Gastrocnemius medialis (tissue), 4 donors: ENCODE data around the gene KCNAB2. TPM values are rescaled to one million over a fixed set of nuclear protein-coding genes. Genes with fewer than 3 reads are reported as not detected.

ENCODE experiments used
- ATAC-seq, 2 donors: fragments of 150-250 bp; one replicate each; pipeline ENCODE4 v1.9.1; 2016
- DNase-seq, 2 donors: peaks; one replicate each; pipeline ENCODE4 v3.0.0-alpha.2; 2019
- H3K27ac ChIP-seq, 4 donors: fragments of 200-600 bp; sonication (generic); 1 replicate in 1 of 4; 2 replicates in 3 of 4; pipeline ENCODE4 v1.5.1; 2016 to 2018; ENCODE audit warnings: mild to moderate bottlenecking in 2 of 4, moderate library complexity in 1 of 4
- H3K27me3 ChIP-seq, 3 donors: fragments of 200-600 bp; sonication (generic) in 2 of 3; 1 replicate in 1 of 3; 2 replicates in 2 of 3; pipeline versions ENCODE4 v1.5.1 to v1.6.0; 2016 to 2019; ENCODE audit warnings: mild to moderate bottlenecking in 1 of 3, moderate library complexity in 1 of 3
- H3K36me3 ChIP-seq, 2 donors: fragments of 200-600 bp; sonication (generic) in 1 of 2; one replicate each; pipeline ENCODE4 v1.5.1; 2017 to 2018
- H3K4me1 ChIP-seq, 2 donors: fragments of 200-600 bp; sonication (generic) in 1 of 2; one replicate each; pipeline ENCODE4 v1.5.1; 2016 to 2017; ENCODE audit warnings: mild to moderate bottlenecking in 2 of 2
- H3K4me3 ChIP-seq, 4 donors: fragments of 200-600 bp; sonication (generic) in 3 of 4; 1 replicate in 1 of 4; 2 replicates in 3 of 4; pipeline ENCODE4 v1.5.1; 2016 to 2019; ENCODE audit warnings: mild to moderate bottlenecking in 2 of 4
- H3K9me3 ChIP-seq, 3 donors: fragments of 200-600 bp; sonication (generic) in 2 of 3; 1 replicate in 1 of 3; 2 replicates in 2 of 3; pipeline ENCODE4 v1.5.1; 2016 to 2019
- CTCF ChIP-seq, 5 experiments: fragments of 450-650 bp in 3 of 5; fragments of 200-600 bp in 2 of 5; sonication (generic) in 2 of 5; IDR thresholded peaks in 4 of 5; conservative IDR thresholded peaks in 1 of 5; 1 replicate in 4 of 5; 2 replicates in 1 of 5; pipeline ENCODE4 v1.5.1; 2016 to 2019; ENCODE audit warnings: antibody characterized with exemption in 5 of 5, mild to moderate bottlenecking in 3 of 5, moderate library complexity in 3 of 5
- POLR2A ChIP-seq, 2 donors: fragments of 450-650 bp; IDR thresholded peaks; one replicate each; pipeline ENCODE4 v1.6.1; 2017; ENCODE audit warnings: antibody characterized with exemption in 2 of 2, mild to moderate bottlenecking in 2 of 2, moderate library complexity in 2 of 2
- in situ Hi-C, 4 donors: fragments of 200-750 bp; cut with MboI; loops; one replicate each; pipeline versions ENCODE4 v1.15.0 to v1.8.0; 2017; ENCODE audit warnings: low sequenced_read_pairs in 4 of 4
- intact Hi-C: fragments of 100-400 bp; cut with DNase I; formaldehyde crosslinking; loops from one replicate; pipeline ENCODE4 v1.15.1; 2023; ENCODE audit warnings: low total_unique reads
- total RNA-seq, 4 donors: library from RNA; depleted of rRNA; stranded (reverse); fragments of >200 nt; gene quantifications; one replicate each; pipeline versions ENCODE4 v1.1.0 to v1.2.3, GENCODE V29; 2016

The KCNAB2 gene
- total RNA-seq, 4 donors from 2014 or later, result 2.8 to 7.8 (median 4.5) TPM

GRCh38 chr1:6005276-6005917, 40.3 kb upstream of the KCNAB2 start:
- no peak for TF ChIP-seq CTCF (IDR thresholded peaks at IDR 0.05 in 4 of 5, conservative IDR thresholded peaks at IDR 0.05 in 1 of 5)
- no peak for TF ChIP-seq POLR2A (IDR thresholded peaks at IDR 0.05)
- in situ Hi-C loops (no loop called here), intact Hi-C loops (no loop called here)
- H3K27me3 ChIP-seq, result peaks cover 0 to 4% (median 0%) of the 10 kb centered on the region in 3 donors
- H3K27ac ChIP-seq, result no peak overlapping the region
- H3K36me3 ChIP-seq, result no peaks in the 10 kb centered on the region
- ATAC-seq (no peak), DNase-seq (no peak)
- H3K4me1 ChIP-seq, result no peaks in the 10 kb centered on the region
- no peak overlapping the region for H3K4me3 ChIP-seq
- H3K9me3 ChIP-seq, result no peaks in the 10 kb centered on the region

- intact Hi-C loops, result no loop called here
- H3K36me3 ChIP-seq, result no peaks in the 10 kb centered on the region
- peak overlapping the region in 2 of 4 donors; percentile 36 to 64 for H3K27ac ChIP-seq
- H3K27me3 ChIP-seq, result peaks cover 0 to 4% (median 0%) of the 10 kb centered on the region in 3 donors
- H3K9me3 ChIP-seq, result no peaks in the 10 kb centered on the region
- H3K4me3 ChIP-seq, result no peak overlapping the region
- in situ Hi-C loops, result no loop called here
- DNase-seq, result peak in 1 of 2 donors; percentile 23
- ATAC-seq, result peak; percentile 15 to 41
- TF ChIP-seq CTCF (IDR thresholded peaks at IDR 0.05 in 4 of 5, conservative IDR thresholded peaks at IDR 0.05 in 1 of 5) (no peak), POLR2A (IDR thresholded peaks at IDR 0.05) (no peak)
- no peaks in the 10 kb centered on the region for H3K4me1 ChIP-seq
Observed at GRCh38 chr1:6006882-6007281, 38.8 kb upstream of the KCNAB2 start.

- DNase-seq (peak in 1 of 2 donors; percentile 6), ATAC-seq (no peak)
- Histone ChIP-seq H3K9me3 (no peaks in the 10 kb centered on the region), H3K27ac (peak overlapping the region in 2 of 4 donors; percentile 36 to 64), H3K4me3 (no peak overlapping the region), H3K36me3 (no peaks in the 10 kb centered on the region), H3K4me1 (no peaks in the 10 kb centered on the region), H3K27me3 (peaks cover 0 to 4% (median 0%) of the 10 kb centered on the region in 3 donors)
- in situ Hi-C loops (no loop called here), intact Hi-C loops (no loop called here)
- TF ChIP-seq CTCF (IDR thresholded peaks at IDR 0.05 in 4 of 5, conservative IDR thresholded peaks at IDR 0.05 in 1 of 5) (no peak), POLR2A (IDR thresholded peaks at IDR 0.05) (no peak)
Observed at GRCh38 chr1:6007318-6008083, 38.2 kb upstream of the KCNAB2 start.

- intact Hi-C loops, result no loop called here
- no peak for TF ChIP-seq CTCF (IDR thresholded peaks at IDR 0.05 in 4 of 5, conservative IDR thresholded peaks at IDR 0.05 in 1 of 5)
- TF ChIP-seq POLR2A (IDR thresholded peaks at IDR 0.05), result no peak
- H3K27ac ChIP-seq, result no peak overlapping the region
- in situ Hi-C loops, result no loop called here
- no peak for ATAC-seq
- H3K4me1 ChIP-seq, result peaks cover 0 to 2% of the 10 kb centered on the region in 2 donors
- H3K9me3 ChIP-seq, result no peaks in the 10 kb centered on the region
- H3K27me3 ChIP-seq, result peaks cover 0 to 4% (median 0%) of the 10 kb centered on the region in 3 donors
- DNase-seq, result no peak
- H3K36me3 ChIP-seq, result no peaks in the 10 kb centered on the region
- H3K4me3 ChIP-seq, result no peak overlapping the region
Observed at GRCh38 chr1:6008084-6008415, 37.6 kb upstream of the KCNAB2 start.
